ENCODE measurements around the gene CCR5.

CCR5 gene

DNA sequence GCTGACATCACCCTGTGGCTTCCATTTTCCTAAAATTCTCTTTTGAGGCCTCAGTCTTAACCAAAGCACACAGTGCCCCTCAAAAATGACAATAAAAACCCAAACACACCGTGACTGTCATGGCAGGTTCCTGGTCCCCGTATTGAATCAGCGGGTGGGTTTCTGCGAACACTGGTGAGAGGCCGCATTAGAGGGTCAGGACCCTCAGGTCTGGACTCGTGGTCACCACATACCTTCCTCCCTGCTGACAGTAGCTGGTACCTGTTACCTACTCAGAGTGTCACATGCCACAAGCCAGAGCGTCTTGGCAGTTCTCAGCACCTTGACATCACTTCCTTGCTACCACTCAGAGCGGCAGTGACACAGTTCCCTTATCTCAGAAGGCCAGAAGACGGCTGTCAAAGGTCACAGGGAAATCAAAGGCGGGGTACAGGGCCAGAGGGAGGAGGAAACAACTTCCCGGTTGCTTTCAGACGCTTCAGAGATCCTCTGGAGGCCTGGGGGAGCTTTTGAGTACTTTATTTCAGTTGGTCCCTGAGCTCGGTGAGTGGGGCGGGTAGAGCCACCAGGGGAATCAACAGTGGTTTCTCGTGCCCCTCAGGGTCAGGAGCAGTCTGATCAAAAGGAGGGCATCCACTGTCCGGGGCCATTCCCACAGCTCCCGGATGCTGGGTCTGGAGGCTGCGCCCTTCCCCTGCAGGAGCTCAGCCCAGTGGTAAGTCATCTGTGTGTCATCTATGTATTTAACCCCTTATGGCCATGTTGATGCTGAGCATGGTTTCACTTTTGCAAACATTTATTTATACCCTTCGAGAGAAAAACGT is 36.3 kb downstream of the CCR5 start, which contains the start of the genes CCR5AS and CCRL2:
TSS of gene CCR5AS (minus strand) at position 279 of the 824 bp plus-strand sequence.
TSS of gene CCRL2 (plus strand) at position 472 of the 824 bp plus-strand sequence. CDS start 821 bp downstream, outside the sequence.
- no peak for DNase-seq (ENCODE audit: extremely low read depth in 1 of 2, low read depth in 1 of 2)

DNA sequence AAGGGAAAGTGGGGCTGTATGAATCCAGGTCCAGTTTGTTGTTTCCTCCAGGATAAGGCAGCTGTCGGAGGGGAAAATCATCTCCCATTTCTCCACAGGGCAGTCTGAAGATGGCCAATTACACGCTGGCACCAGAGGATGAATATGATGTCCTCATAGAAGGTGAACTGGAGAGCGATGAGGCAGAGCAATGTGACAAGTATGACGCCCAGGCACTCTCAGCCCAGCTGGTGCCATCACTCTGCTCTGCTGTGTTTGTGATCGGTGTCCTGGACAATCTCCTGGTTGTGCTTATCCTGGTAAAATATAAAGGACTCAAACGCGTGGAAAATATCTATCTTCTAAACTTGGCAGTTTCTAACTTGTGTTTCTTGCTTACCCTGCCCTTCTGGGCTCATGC is 37.2 kb downstream of the CCR5 start:
- no peak for DNase-seq (ENCODE audit: extremely low read depth in 1 of 2, low read depth in 1 of 2)

DNA sequence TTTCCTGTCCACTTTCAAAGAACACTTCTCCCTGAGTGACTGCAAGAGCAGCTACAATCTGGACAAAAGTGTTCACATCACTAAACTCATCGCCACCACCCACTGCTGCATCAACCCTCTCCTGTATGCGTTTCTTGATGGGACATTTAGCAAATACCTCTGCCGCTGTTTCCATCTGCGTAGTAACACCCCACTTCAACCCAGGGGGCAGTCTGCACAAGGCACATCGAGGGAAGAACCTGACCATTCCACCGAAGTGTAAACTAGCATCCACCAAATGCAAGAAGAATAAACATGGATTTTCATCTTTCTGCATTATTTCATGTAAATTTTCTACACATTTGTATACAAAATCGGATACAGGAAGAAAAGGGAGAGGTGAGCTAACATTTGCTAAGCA is 38.1 kb downstream of the CCR5 start:
- DNase-seq (ENCODE audit: extremely low read depth in 1 of 2, low read depth in 1 of 2), result no peak

DNA sequence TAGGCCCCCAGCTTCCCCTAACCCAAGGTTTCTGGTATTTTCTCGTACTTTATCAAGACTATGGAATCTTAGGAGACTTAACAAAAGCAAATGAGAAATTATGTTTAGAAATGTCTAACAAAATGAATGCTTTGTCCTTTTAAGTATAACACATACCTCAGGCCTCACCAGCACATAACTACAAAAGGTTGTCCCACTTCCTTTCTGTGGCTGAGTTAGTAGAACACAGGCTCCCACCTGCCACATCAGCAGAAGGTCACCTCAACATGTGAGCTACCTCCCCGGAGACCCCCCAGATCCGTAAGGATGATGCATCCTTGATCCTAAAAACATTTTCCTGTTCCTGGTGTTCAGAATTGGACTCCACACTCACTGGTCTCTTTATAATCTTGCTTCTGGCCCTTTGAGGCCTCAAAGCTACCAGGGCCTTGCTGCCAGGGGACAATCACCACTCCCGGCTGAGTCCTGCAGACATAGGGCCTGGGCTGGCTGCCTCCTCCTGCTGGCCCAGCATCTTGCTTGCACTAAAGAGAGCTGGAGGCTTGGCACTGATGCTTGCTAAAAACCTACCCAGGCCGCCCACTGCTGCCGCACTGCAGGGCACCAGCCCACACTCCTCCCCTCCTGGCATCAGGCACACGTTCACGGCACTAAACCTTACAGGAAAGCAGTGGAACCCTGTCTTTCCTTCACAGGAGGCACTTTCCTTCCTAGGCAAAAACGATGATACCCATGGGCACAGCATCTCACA is 39.2 kb downstream of the CCR5 start:
- no peak for DNase-seq (ENCODE audit: extremely low read depth in 1 of 2, low read depth in 1 of 2)

DNA sequence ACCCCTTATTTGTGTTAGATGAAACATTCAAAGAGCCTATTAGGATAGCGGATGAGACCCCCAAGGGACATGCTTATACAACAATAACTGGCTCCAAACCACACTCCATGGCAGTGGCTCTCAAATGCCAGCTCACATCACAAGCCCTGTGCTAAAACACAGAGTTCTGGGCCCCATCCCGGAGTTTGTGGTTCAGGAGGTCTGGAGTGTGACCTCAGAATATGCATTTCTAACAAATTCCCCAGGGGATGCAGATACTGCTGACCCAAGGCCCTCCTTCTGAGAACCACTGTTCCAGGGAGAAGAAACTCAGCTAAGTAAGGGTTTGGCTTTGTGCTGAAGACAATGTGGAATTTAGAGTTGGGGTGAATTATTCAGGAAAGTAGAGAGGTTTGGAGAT is 39.9 kb downstream of the CCR5 start:
- no peak for DNase-seq (ENCODE audit: extremely low read depth in 1 of 2, low read depth in 1 of 2)

- DNase-seq (ENCODE audit: extremely low read depth in 1 of 2, low read depth in 1 of 2), result no peak
These were observed 40.5 kb downstream of the CCR5 start for GRCh38 chr3:46411271-46411670.

DNA sequence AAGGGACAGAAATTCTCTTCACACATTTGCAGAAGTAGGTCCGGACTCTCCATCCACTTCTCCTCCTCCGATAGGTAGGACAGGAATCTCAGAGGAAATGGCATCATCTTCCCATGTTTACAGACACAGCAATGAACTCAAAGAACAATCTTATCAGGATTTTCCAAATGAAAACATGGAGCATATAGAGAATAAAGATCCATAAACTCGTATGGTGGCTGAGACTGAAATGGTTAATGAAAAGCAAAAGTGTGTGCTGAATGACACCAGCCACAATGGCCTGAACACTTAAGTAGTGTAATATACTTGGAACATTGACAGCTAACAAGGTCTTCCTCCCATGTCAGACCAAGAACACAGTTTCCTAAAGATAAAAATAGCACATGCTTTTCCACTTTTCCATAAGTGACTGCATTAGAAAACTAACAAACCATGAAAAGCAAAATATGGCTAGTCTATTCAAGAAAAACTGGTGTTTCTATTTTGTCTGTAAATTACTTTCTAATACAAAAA is 42.1 kb downstream of the CCR5 start:
- DNase-seq (ENCODE audit: extremely low read depth in 1 of 2, low read depth in 1 of 2), result no peak

GRCh38 chr3:46413951-46414350 is 43.2 kb downstream of the CCR5 start:
- DNase-seq (ENCODE audit: extremely low read depth in 1 of 2, low read depth in 1 of 2), result no peak

DNA sequence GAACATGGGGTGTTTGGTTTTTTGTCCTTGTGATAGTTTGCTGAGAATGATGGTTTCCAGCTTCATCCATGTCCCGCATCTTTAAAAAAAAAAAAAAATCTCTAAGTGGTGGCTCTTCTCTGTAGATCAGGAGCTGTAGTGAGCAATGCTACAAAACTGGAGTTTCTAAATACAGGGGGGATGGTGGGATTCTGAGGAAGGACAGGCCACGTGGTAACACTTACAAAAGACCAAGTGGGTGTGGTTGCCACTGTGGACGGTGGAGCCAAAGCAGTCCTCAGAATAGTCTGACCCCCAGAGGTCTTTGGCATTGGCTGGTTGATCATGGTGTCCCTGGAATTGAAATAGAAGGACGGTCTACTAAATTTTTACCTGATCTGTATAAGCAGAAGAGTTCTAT is 44.0 kb downstream of the CCR5 start:
- DNase-seq (ENCODE audit: extremely low read depth in 1 of 2, low read depth in 1 of 2), result no peak

- no peak for DNase-seq (ENCODE audit: extremely low read depth in 1 of 2, low read depth in 1 of 2)
These were observed 45.5 kb downstream of the CCR5 start for GRCh38 chr3:46416125-46416810.

DNA sequence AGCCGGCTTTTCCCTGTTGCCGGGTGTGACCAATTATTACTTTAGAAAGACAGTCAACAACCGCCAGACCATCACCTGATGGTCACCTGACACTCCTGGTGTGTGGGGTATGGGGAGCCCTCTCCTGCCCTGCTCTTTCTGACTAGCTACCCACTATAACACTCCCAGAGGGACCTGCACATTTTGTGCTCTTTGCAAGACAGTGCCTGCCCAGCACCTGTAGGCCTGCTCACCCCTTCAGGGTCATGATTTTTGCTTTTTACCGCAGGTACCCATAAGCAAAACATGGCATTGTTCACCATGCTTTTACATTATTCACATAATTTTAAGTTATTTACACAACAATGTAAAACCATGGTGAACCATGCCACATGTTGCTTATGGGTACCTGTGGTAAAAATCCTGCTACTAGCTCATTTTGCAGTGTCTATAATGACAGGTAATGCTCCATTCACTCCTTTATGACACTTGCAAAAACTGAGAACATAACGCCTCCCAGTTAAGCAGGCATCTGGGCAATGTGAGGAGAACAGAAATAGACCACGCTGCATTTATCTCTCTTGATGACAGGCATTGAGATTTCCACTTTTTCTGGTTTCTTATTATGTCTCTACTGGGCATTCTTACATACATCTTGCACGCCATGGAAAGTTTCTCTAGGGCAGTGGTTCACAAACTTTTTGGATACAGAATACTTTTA is 46.2 kb downstream of the CCR5 start:
- DNase-seq (ENCODE audit: extremely low read depth in 1 of 2, low read depth in 1 of 2), result no peak

- DNase-seq (ENCODE audit: extremely low read depth in 1 of 2, low read depth in 1 of 2), result no peak
These were observed 47.3 kb downstream of the CCR5 start for GRCh38 chr3:46417841-46418611.

DNA sequence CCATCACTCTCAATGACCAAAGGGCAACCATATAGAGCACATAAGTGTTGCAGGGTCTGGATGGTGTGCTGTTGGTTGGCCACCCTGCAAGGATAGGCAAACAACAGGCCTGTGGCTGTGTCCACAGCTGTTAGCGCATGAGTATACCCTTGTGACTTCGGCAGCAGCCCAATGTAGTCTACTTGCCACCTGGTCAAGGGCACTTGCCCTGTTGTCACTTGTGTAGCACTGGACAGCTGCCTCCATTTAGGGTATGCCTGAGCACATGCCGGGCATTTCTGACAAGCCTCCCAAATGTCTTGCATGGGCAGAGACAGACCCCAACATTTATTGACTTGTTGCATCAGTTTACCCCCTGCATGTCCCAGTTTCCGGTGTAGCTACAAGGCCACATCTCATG is 49.1 kb downstream of the CCR5 start:
- DNase-seq (ENCODE audit: extremely low read depth in 1 of 2, low read depth in 1 of 2), result no peak

GRCh38 chr3:46420931-46421330 is 50.2 kb downstream of the CCR5 start:
- DNase-seq (ENCODE audit: extremely low read depth in 1 of 2, low read depth in 1 of 2), result no peak

GRCh38 chr3:46422617-46423016 is 51.9 kb downstream of the CCR5 start:
- DNase-seq (ENCODE audit: extremely low read depth in 1 of 2, low read depth in 1 of 2), result no peak

DNA sequence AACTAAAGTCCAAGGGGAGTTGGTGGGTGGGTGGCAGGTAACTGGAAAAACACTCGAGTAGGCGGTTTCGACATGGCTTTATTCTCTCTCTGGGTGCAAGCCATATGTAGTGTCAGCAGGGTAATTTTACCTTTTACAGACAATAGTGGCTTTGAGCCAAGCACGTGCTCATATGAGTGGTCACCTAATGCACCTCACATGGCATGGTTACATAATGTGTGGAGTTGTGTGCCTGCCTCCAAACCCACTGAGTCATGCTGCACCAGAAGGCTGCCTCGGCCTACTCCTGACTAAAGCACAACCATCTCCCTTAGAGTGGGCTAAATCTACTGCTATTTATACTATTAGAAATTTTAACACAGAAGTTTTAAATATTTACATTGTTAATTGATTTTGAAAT is 52.8 kb downstream of the CCR5 start:
- no peak for DNase-seq (ENCODE audit: extremely low read depth in 1 of 2, low read depth in 1 of 2)

All from stimulated activated CD8-positive, alpha-beta memory T cell treated with anti-CD3 and anti-CD28 coated beads, Interleukin-7, amount 100 ng/mL, for 48 hours (primary cell).